ENCODE data around the gene KDM5C.

DNA sequence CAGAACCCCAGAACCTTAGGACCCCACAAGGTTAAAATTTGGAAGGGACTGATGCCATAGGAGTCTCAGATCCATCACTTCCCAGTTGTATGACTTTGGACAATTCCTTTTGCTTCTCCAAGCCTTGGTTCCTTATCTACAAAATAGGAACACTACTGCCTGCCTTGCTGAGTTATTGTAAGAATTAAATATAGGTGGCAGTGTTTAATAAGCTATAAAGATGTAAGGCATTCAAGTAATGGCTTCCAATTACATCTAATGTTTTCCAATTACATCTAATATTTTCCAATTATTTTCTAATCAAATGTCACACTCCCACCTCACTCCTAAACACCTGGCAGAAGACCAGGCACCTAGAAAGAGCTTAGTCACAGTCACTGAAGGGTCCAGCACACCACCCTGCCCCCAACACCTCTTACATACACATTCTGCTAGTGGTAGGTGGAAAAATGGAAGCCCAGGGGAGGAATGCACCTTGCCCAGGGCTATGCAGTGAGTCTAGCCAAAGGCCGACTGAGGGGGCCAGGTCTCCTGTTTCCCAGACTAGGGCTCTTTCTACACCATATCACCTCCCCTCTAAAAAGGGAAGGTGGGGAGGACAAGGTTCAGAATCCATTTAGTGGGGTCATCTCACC lies 24.5 kb upstream of the KDM5C start:
- no peak for TF ChIP-seq POLR2A (IDR thresholded peaks at IDR 0.05; ENCODE audit: low read depth, low read length)
- no peak for TF ChIP-seq POLR2AphosphoS5 (IDR thresholded peaks at IDR 0.05; ENCODE audit: low read depth, low read length)
- no peak for TF ChIP-seq TAF1 (IDR thresholded peaks at IDR 0.05; ENCODE audit: low read depth, low read length)

All from GM12891 (cell line).